Epidermal melanocyte (primary cell): ENCODE measurements around the gene TAS2R46.
"Not testable (repeated sequence)": the region's sequence is repeated elsewhere in the genome, so short reads cannot be mapped to it uniquely, and the experiment has no call there.

ENCODE experiments used
- DNase-seq: peaks from one replicate; pipeline ENCODE4 v3.0.0; 2011; ENCODE audit warnings: low spot score; ENCODE audit not compliant: insufficient read length

The TAS2R46 gene

GRCh38 chr12:11062194-11062593 is at the start of gene TAS2R46:
Gene TAS2R46, minus strand, starts transcription at chr12:11062294. Its CDS starts 0 bp downstream, at chr12:11062294.
- DNase-seq, result not testable (repeated sequence)

GRCh38 chr12:11111213-11111612 is 49.1 kb upstream of the TAS2R46 start:
- DNase-seq, result not testable (repeated sequence)

GRCh38 chr12:11108862-11109261 is 46.8 kb upstream of the TAS2R46 start:
- DNase-seq, result no peak

- DNase-seq, result no peak
Observed at GRCh38 chr12:11107719-11108118, 45.6 kb upstream of the TAS2R46 start.

GRCh38 chr12:11106288-11106687 is 44.2 kb upstream of the TAS2R46 start:
- no peak for DNase-seq

GRCh38 chr12:11105546-11105945 is 43.5 kb upstream of the TAS2R46 start:
- no peak for DNase-seq

GRCh38 chr12:11094910-11095309 is 32.8 kb upstream of the TAS2R46 start:
- DNase-seq, result not testable (repeated sequence)

GRCh38 chr12:11092128-11092527 is 30.0 kb upstream of the TAS2R46 start, which contains the start of gene TAS2R43:
Gene TAS2R43, minus strand, starts transcription at chr12:11092313. Its CDS starts 84 bp downstream, at chr12:11092229.
- DNase-seq, result no peak

GRCh38 chr12:11089246-11089645 is 27.2 kb upstream of the TAS2R46 start:
- DNase-seq, result no peak

GRCh38 chr12:11085419-11085818 is 23.3 kb upstream of the TAS2R46 start:
- DNase-seq, result no peak

GRCh38 chr12:11081987-11082386 is 19.9 kb upstream of the TAS2R46 start:
- DNase-seq, result no peak

- DNase-seq, result no peak
Observed at GRCh38 chr12:11078246-11078645, 16.2 kb upstream of the TAS2R46 start.

- no peak for DNase-seq
Observed at GRCh38 chr12:11075642-11076041, 13.5 kb upstream of the TAS2R46 start.

- DNase-seq, result no peak
Observed at GRCh38 chr12:11071414-11071813, 9.3 kb upstream of the TAS2R46 start.

GRCh38 chr12:11070999-11071398 is 8.9 kb upstream of the TAS2R46 start:
- DNase-seq, result no peak

- no peak for DNase-seq
Observed at GRCh38 chr12:11069854-11070365, 7.8 kb upstream of the TAS2R46 start.

- no peak for DNase-seq
Observed at GRCh38 chr12:11067514-11067913, 5.4 kb upstream of the TAS2R46 start.

- no peak for DNase-seq
Observed at GRCh38 chr12:11059784-11060183, 2.3 kb downstream of the TAS2R46 start.

- no peak for DNase-seq
Observed at GRCh38 chr12:11059041-11059440, 3.1 kb downstream of the TAS2R46 start.

- DNase-seq, result no peak
Observed at GRCh38 chr12:11055306-11055705, 6.8 kb downstream of the TAS2R46 start.

GRCh38 chr12:11049806-11050531 is 12.1 kb downstream of the TAS2R46 start:
- DNase-seq, result not testable (repeated sequence)

GRCh38 chr12:11041366-11041765 is 20.7 kb downstream of the TAS2R46 start:
- not testable (repeated sequence) for DNase-seq

- no peak for DNase-seq
Observed at GRCh38 chr12:11040162-11040561, 21.9 kb downstream of the TAS2R46 start.
